Panc1 (cell line): ENCODE results near the gene FAM163A.

Experiments used
- SIN3A ChIP-seq: IDR thresholded peaks from 2 replicates; pipeline ENCODE4 v1.6.1; 2012; ENCODE audit warnings: low read depth, mild to moderate bottlenecking, low read length, moderate library complexity, borderline replicate concordance; ENCODE audit not compliant: insufficient read depth
- TF ChIP-seq, protein P1 (sequence below): fragments of 450-650 bp; IDR thresholded peaks from 2 replicates; pipeline ENCODE4 v1.5.1; 2017; ENCODE audit warnings: mild to moderate bottlenecking
- TF ChIP-seq, protein P2 (sequence below), 2 experiments: IDR thresholded peaks; 2 replicates each; pipeline ENCODE4 v1.6.1; 2011 to 2012; ENCODE audit warnings: low read depth in 2 of 2, control low read depth in 1 of 2, low read length in 1 of 2, mild to moderate bottlenecking in 1 of 2, moderate library complexity in 1 of 2; ENCODE audit not compliant: insufficient read depth in 1 of 2

- TF ChIP-seq, protein P1, sequence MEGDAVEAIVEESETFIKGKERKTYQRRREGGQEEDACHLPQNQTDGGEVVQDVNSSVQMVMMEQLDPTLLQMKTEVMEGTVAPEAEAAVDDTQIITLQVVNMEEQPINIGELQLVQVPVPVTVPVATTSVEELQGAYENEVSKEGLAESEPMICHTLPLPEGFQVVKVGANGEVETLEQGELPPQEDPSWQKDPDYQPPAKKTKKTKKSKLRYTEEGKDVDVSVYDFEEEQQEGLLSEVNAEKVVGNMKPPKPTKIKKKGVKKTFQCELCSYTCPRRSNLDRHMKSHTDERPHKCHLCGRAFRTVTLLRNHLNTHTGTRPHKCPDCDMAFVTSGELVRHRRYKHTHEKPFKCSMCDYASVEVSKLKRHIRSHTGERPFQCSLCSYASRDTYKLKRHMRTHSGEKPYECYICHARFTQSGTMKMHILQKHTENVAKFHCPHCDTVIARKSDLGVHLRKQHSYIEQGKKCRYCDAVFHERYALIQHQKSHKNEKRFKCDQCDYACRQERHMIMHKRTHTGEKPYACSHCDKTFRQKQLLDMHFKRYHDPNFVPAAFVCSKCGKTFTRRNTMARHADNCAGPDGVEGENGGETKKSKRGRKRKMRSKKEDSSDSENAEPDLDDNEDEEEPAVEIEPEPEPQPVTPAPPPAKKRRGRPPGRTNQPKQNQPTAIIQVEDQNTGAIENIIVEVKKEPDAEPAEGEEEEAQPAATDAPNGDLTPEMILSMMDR = no peak
- TF ChIP-seq, protein P2, sequence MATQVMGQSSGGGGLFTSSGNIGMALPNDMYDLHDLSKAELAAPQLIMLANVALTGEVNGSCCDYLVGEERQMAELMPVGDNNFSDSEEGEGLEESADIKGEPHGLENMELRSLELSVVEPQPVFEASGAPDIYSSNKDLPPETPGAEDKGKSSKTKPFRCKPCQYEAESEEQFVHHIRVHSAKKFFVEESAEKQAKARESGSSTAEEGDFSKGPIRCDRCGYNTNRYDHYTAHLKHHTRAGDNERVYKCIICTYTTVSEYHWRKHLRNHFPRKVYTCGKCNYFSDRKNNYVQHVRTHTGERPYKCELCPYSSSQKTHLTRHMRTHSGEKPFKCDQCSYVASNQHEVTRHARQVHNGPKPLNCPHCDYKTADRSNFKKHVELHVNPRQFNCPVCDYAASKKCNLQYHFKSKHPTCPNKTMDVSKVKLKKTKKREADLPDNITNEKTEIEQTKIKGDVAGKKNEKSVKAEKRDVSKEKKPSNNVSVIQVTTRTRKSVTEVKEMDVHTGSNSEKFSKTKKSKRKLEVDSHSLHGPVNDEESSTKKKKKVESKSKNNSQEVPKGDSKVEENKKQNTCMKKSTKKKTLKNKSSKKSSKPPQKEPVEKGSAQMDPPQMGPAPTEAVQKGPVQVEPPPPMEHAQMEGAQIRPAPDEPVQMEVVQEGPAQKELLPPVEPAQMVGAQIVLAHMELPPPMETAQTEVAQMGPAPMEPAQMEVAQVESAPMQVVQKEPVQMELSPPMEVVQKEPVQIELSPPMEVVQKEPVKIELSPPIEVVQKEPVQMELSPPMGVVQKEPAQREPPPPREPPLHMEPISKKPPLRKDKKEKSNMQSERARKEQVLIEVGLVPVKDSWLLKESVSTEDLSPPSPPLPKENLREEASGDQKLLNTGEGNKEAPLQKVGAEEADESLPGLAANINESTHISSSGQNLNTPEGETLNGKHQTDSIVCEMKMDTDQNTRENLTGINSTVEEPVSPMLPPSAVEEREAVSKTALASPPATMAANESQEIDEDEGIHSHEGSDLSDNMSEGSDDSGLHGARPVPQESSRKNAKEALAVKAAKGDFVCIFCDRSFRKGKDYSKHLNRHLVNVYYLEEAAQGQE (IDR thresholded peaks at IDR 0.05; ENCODE audit: insufficient read depth in 1 of 2, low read depth in 2 of 2, low read length in 1 of 2) = no peak
- no peak for TF ChIP-seq SIN3A
These were observed 97.0 kb downstream of the FAM163A start for GRCh38 chr1:179840107-179840506.
